ENCODE results near the gene C11orf16.

- TF ChIP-seq CTCF (IDR thresholded peaks at IDR 0.05; ENCODE audit: poor library complexity): no peak
- no peak for TF ChIP-seq EZH2 (IDR thresholded peaks at IDR 0.05; ENCODE audit: borderline replicate concordance)
Observed at GRCh38 chr11:8928981-8929615, 3.6 kb downstream of the C11orf16 start.
